ENCODE measurements around the gene RASSF1. TPM values are rescaled to one million over a fixed set of nuclear protein-coding genes. Genes with fewer than 3 reads are reported as not detected.

RASSF1 gene
- total and polyA plus RNA-seq, 2 of the 4 experiments (the other 2 are of a cell fraction): 17.4 to 53.4 TPM

GRCh38 chr3:50373146-50374051 lies 32.8 kb upstream of the RASSF1 start:
- H3K14ac ChIP-seq (replicated peaks; ENCODE audit: low read depth, low read length): no peak overlapping the region
- H3K27ac ChIP-seq (ENCODE audit: insufficient read depth, low read length): no peak overlapping the region
- H4K20me1 ChIP-seq (ENCODE audit: insufficient read depth, low read length): no peaks in the 10 kb centered on the region
- no peak overlapping the region for H3K4me3 ChIP-seq (ENCODE audit: insufficient read depth, low read depth, low read length)
- H2AK5ac ChIP-seq (ENCODE audit: low read depth, low read length): no peak overlapping the region
- no peaks in the 10 kb centered on the region for H3K9me1 ChIP-seq (ENCODE audit: insufficient read depth, low read length)
- H3K56ac ChIP-seq (ENCODE audit: extremely low read depth, insufficient read depth, low read length): no peak overlapping the region
- no peak overlapping the region for H2BK120ac ChIP-seq (ENCODE audit: low read depth, low read length)
- H4K91ac ChIP-seq (ENCODE audit: insufficient read depth, low read depth, low read length): no peak overlapping the region
- no peaks in the 10 kb centered on the region for H3K4me1 ChIP-seq (ENCODE audit: control insufficient read depth, insufficient read depth, low read length)
- no peaks in the 10 kb centered on the region for H3K9me3 ChIP-seq (ENCODE audit: control insufficient read depth, insufficient read depth, low read length)
- no peak for DNase-seq
- intact Hi-C loops (cut with micrococcal nuclease) (no loop called here), dilution Hi-C loops (cut with HindIII; ENCODE audit: low sequenced_read_pairs, unreplicated experiment) (no loop called here), in situ Hi-C loops (cut with MboI; ENCODE audit: low sequenced_read_pairs) (no loop called here)
- no peak overlapping the region for H2AFZ ChIP-seq (replicated peaks; ENCODE audit: low read length, poor library complexity)
- ATAC-seq (ENCODE audit: low read depth): no peak
- H3K4ac ChIP-seq (ENCODE audit: low read depth, low read length): no peak overlapping the region
- no peak overlapping the region for H3K9ac ChIP-seq (ENCODE audit: low read depth, low read length)
- no peaks in the 10 kb centered on the region for H3K36me3 ChIP-seq (ENCODE audit: control insufficient read depth, insufficient read depth, low read length)
- H2AK9ac ChIP-seq (replicated peaks; ENCODE audit: low read depth, low read length, poor library complexity): no peak overlapping the region
- ChIA-PET CTCF (no interaction called here), POLR2A (ENCODE audit: unreplicated experiment) (no interaction called here)
- no peak overlapping the region for H3K23ac ChIP-seq (ENCODE audit: low read depth, low read length)
- no peak overlapping the region for H2BK20ac ChIP-seq (ENCODE audit: low read depth, low read length)
- no peak overlapping the region for H3K4me2 ChIP-seq (ENCODE audit: low read depth, low read length)
- H4K8ac ChIP-seq (ENCODE audit: low read depth in 2 of 2, low read length in 2 of 2): no peak overlapping the region
- peaks cover 53% of the 10 kb centered on the region for H3K27me3 ChIP-seq (ENCODE audit: control insufficient read depth, insufficient read depth, low read length)
- no TSS peak for BruUV-seq (replicated peaks)
- no peak for TF ChIP-seq SMC3 (IDR thresholded peaks at IDR 0.05; ENCODE audit: low read depth, low read length)
- TF ChIP-seq, protein P1, sequence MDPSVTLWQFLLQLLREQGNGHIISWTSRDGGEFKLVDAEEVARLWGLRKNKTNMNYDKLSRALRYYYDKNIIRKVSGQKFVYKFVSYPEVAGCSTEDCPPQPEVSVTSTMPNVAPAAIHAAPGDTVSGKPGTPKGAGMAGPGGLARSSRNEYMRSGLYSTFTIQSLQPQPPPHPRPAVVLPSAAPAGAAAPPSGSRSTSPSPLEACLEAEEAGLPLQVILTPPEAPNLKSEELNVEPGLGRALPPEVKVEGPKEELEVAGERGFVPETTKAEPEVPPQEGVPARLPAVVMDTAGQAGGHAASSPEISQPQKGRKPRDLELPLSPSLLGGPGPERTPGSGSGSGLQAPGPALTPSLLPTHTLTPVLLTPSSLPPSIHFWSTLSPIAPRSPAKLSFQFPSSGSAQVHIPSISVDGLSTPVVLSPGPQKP (IDR thresholded peaks at IDR 0.05; ENCODE audit: borderline replicate concordance, low read depth, low read length): no peak
- H3K18ac ChIP-seq (ENCODE audit: low read depth, low read length): no peak overlapping the region
- no peak overlapping the region for H2BK15ac ChIP-seq (ENCODE audit: low read depth, low read length)
- H2BK5ac ChIP-seq (ENCODE audit: low read depth, low read length, poor library complexity, severe bottlenecking): no peak overlapping the region
- WGBS, 2 experiments (ENCODE audit: extremely low coverage in 2 of 2, insufficient read length in 1 of 2): 25% methylated on average over 4 of the region's 12 CpGs; no CpG with 5 or more reads in 1 of the 2 experiments
- H4K5ac ChIP-seq (ENCODE audit: low read depth, low read length): no peak overlapping the region
- H3K79me1 ChIP-seq (ENCODE audit: low read depth in 1 of 2, low read length in 2 of 2): no peaks in the 10 kb centered on the region

All from IMR-90 (cell line).